Muscle layer of duodenum (tissue), 2 donors: ENCODE data around the gene DIO3.

ENCODE experiments used
- H3K27ac ChIP-seq: one replicate; pipeline ENCODE4 v1.7.0; 2013; ENCODE audit warnings: mild to moderate bottlenecking, low read length
- H3K27me3 ChIP-seq: one replicate; pipeline ENCODE4 v1.7.0; 2013; ENCODE audit warnings: low read depth, mild to moderate bottlenecking, control low read depth, low read length
- H3K36me3 ChIP-seq, 2 donors: one replicate each; pipeline ENCODE4 v1.7.0; 2013; ENCODE audit warnings: low read length in 2 of 2, control low read depth in 1 of 2, mild to moderate bottlenecking in 1 of 2; ENCODE audit not compliant: insufficient read depth in 2 of 2, control insufficient read depth in 1 of 2
- H3K4me1 ChIP-seq, 2 donors: one replicate each; pipeline ENCODE4 v1.7.0; 2013; ENCODE audit warnings: low read length in 2 of 2, mild to moderate bottlenecking in 2 of 2, control low read depth in 1 of 2, moderate library complexity in 1 of 2; ENCODE audit not compliant: insufficient read depth in 2 of 2, control insufficient read depth in 1 of 2
- H3K4me3 ChIP-seq, 2 donors: one replicate each; pipeline ENCODE4 v1.7.0; 2013; ENCODE audit warnings: low read length in 2 of 2, low read depth in 1 of 2, mild to moderate bottlenecking in 1 of 2
- H3K9me3 ChIP-seq, 2 donors: one replicate each; pipeline ENCODE4 v1.7.0; 2013; ENCODE audit warnings: low read length in 2 of 2, control low read depth in 1 of 2, mild to moderate bottlenecking in 1 of 2; ENCODE audit not compliant: control insufficient read depth in 1 of 2
- donor health status: healthy.

The DIO3 gene

DNA sequence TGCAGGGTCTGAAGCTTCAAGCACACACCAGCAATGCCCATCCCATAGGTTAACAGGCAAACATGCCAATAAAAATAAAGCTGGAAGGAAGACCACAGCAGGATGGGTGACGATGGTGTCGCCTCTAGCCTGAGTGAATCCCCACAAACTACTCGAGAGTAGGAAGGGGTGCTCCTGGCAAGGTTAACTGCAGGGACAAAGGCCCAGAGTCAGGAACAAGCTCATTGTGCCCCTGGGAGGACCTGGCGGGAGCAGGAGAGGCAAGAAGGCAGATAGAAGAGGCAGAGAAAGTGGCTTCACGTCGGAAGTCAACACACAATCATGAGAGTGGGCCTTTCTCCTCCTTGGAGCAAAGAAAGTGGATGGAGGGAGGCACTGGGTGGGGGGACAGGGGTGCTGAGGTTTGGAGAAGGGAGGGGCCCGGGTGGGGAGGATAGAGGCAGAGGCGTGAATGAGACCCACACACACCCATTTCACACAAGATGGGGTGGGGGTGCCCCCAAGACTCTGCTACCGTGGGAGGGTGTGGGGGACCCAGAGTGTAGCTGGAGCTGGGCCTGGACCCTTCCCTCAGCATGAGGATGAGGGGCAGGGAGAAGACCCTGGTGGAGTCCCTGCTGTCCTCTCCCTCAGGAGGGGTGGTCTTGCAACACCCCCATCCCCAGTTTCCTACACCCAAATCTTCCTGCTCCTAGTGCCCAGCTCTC, 43.1 kb downstream of the DIO3 start:
- Histone ChIP-seq H3K27ac (no peak overlapping the region), H3K9me3 (no peaks in the 10 kb centered on the region), H3K4me3 (no peak overlapping the region), H3K36me3 (no peaks in the 10 kb centered on the region), H3K27me3 (no peaks in the 10 kb centered on the region), H3K4me1 (no peaks in the 10 kb centered on the region)

DNA sequence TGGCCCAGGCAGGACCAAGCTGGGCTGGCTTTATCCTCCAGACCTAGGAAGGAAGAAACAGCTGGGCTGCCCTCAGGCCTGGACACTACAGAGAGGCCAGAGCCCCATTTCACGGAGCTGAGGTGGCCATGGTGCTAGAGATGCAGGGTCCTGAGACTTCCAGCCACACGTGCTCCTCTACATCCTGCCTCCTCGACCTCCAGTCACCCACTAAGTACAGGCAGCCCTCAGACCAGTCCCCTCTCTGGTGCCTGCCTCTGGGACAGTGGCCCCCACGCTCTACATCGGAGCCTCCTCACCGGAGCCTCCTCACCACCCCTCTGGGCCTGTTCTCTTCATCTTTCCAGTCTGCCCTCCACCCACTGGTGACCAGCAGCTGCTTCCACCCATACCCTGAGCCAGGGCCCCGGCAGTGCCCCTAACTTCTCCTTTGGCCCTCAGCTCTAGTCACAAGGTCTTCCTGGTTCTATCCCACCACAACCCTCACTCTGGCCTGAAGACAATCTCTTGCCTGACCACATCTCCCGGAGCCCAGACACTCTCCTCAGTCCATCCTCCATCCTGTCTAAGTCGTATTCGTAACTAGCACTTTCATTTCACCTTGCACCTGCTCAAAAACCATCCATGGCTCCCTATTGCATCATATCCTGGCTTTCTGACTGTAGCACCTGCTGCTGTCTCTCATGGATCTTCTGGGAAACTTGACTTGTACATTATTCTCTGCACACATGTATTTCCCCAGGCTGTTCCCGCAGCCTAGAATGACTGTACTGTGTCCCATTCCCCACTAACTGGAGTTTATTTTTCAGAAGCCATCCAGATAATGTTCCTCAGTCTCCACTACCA, 43.9 kb downstream of the DIO3 start:
- Histone ChIP-seq H3K4me3 (no peak overlapping the region), H3K9me3 (no peaks in the 10 kb centered on the region), H3K27ac (no peak overlapping the region), H3K27me3 (no peaks in the 10 kb centered on the region), H3K36me3 (no peaks in the 10 kb centered on the region), H3K4me1 (no peaks in the 10 kb centered on the region)

DNA sequence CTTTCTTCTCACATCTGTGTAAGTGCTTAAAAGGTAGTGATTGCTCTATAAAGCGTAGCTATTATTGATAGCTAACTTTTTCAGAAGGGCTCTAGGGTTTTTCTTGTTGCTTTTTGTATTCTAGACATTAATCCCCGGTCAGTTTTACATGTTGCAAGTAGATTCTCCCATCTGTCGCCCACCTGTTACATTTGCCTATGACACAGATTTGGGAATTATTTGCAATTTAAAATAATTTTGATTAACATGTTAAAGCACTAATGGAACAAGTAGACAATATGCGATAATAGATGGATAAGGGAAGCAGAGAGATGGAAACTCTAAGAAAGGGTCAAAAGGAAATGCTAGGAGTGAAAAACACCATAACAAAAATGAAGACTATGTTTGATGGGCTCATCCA, 44.5 kb downstream of the DIO3 start:
- Histone ChIP-seq H3K4me3 (no peak overlapping the region), H3K36me3 (no peaks in the 10 kb centered on the region), H3K27me3 (no peaks in the 10 kb centered on the region), H3K27ac (no peak overlapping the region), H3K4me1 (no peaks in the 10 kb centered on the region), H3K9me3 (no peaks in the 10 kb centered on the region)
